AG04450 (cell line): ENCODE data around the gene ECE2. TPM values are rescaled to one million over a fixed set of nuclear protein-coding genes. Genes with fewer than 3 reads are reported as not detected.
"Not testable (repeated sequence)": the region's sequence is repeated elsewhere in the genome, so short reads cannot be mapped to it uniquely, and the experiment has no call there.

Experiments used
- CTCF ChIA-PET: fragments of 300-600, 350-600 bp; formaldehyde crosslinking; extraction: SDS; loops from one replicate; lab custom pipeline; 2022; ENCODE audit warnings: antibody characterized with exemption, inconsistent platforms; lab: Charles Lee
- POLR2A ChIA-PET: fragments of 350-600 bp; formaldehyde crosslinking; extraction: SDS; loops from one replicate; lab custom pipeline; 2021; ENCODE audit warnings: antibody characterized with exemption, inconsistent platforms; lab: Yijun Ruan, JAX
- DNase-seq: peaks from one replicate; pipeline ENCODE4 v3.0.0-alpha.2; 2011; ENCODE audit warnings: low read depth, low spot score
- H3K27ac ChIP-seq: one replicate; pipeline ENCODE4 v1.5.1; 2012; ENCODE audit warnings: low read depth, low read length, control low read depth
- H3K27me3 ChIP-seq: one replicate; pipeline ENCODE4 v1.6.0; 2012; ENCODE audit warnings: low read length; ENCODE audit not compliant: control insufficient read depth, insufficient read depth
- H3K4me3 ChIP-seq: 2 replicates; pipeline ENCODE4 v1.5.1; 2011; ENCODE audit warnings: mild to moderate bottlenecking, low read depth, low read length, control low read depth
- H3K9me3 ChIP-seq: 2 replicates; pipeline ENCODE4 v1.5.1; 2012; ENCODE audit warnings: low read length; ENCODE audit not compliant: control insufficient read depth, insufficient read depth
- CTCF ChIP-seq: IDR thresholded peaks from 2 replicates; pipeline ENCODE4 v1.5.1; 2011; ENCODE audit warnings: low read depth, low read length, control low read depth, inconsistent platforms
- polyA plus RNA-seq: library from polyadenylated mRNA; depleted of rRNA; stranded (reverse); fragments of >200 nt; gene quantifications from 2 replicates; pipeline ENCODE4 v1.2.3, GENCODE V29; 2011

ECE2 gene
- polyA plus RNA-seq, 1 experiment = not detected

GRCh38 chr3:184337399-184337714 lies 61.5 kb downstream of the ECE2 start, which contains the start of gene FAM131A:
TSS of gene FAM131A (plus strand) at chr3:184337600. CDS start at chr3:184337631, 31 bp downstream.
- no peaks in the 10 kb centered on the region; the same call in 1 of the 2 replicates for H3K9me3 ChIP-seq
- POLR2A ChIA-PET = interaction anchor here (1.2 to 1.5 kb wide), 4 partner anchors 8 to 22 kb away, joined by 3 to 10 read pairs (median 4); no protein-coding TSS in a partner anchor
- peak within 1 kb of the TSS; percentile 69 for H3K4me3 ChIP-seq
- CTCF ChIA-PET = interaction anchor here (1.0 kb wide), 1 partner anchor 14 kb away, joined by 3 read pairs; no protein-coding TSS in a partner anchor
- peak within 1 kb of the TSS; percentile 92 for H3K27ac ChIP-seq
- no peak for TF ChIP-seq CTCF
- DNase-seq = no peak
- H3K27me3 ChIP-seq = no peaks in the 10 kb centered on the region

- no peak for TF ChIP-seq CTCF
- peak overlapping the region; percentile 92 for H3K27ac ChIP-seq
- no peak for DNase-seq
- no peaks in the 10 kb centered on the region for H3K27me3 ChIP-seq
- ChIA-PET CTCF (interaction anchor here (0.6 to 1.0 kb wide), 2 partner anchors 13 to 421 kb away, joined by 3 read pairs; no protein-coding TSS in a partner anchor), POLR2A (interaction anchor here (0.9 to 1.5 kb wide), 4 partner anchors 8 to 22 kb away, joined by 3 to 10 read pairs (median 4); no protein-coding TSS in a partner anchor)
- peak overlapping the region; percentile 25; the same call in 1 of the 2 replicates for H3K4me3 ChIP-seq
- H3K9me3 ChIP-seq = no peaks in the 10 kb centered on the region; the same call in 1 of the 2 replicates
These were observed 62.2 kb downstream of the ECE2 start for GRCh38 chr3:184337981-184338380.

- Histone ChIP-seq H3K27ac (peak overlapping the region; percentile 92), H3K27me3 (no peaks in the 10 kb centered on the region), H3K4me3 (peak overlapping the region; percentile 52), H3K9me3 (no peaks in the 10 kb centered on the region; the same call in 1 of the 2 replicates)
- CTCF ChIA-PET = interaction anchor here (1.0 kb wide), 1 partner anchor 13 kb away, joined by 3 read pairs; no protein-coding TSS in a partner anchor
- POLR2A ChIA-PET = interaction anchor here (0.9 to 1.1 kb wide), 3 partner anchors 9 to 21 kb away, joined by 3 read pairs; no protein-coding TSS in a partner anchor
- DNase-seq = peak; percentile 51
- peak; percentile 28 for TF ChIP-seq CTCF
These were observed 62.7 kb downstream of the ECE2 start for GRCh38 chr3:184338511-184338945.

GRCh38 chr3:184339001-184339400 lies 63.2 kb downstream of the ECE2 start:
- ChIA-PET CTCF (no interaction called here), POLR2A (interaction anchor here (1.0 to 1.1 kb wide), 2 partner anchors 9 to 19 kb away, joined by 3 read pairs; no protein-coding TSS in a partner anchor)
- no peak for DNase-seq
- no peak for TF ChIP-seq CTCF
- Histone ChIP-seq H3K27ac (peak overlapping the region; percentile 39), H3K4me3 (peak overlapping the region; percentile 52), H3K27me3 (no peaks in the 10 kb centered on the region), H3K9me3 (no peaks in the 10 kb centered on the region; the same call in 1 of the 2 replicates)

GRCh38 chr3:184339451-184340135 lies 63.8 kb downstream of the ECE2 start:
- H3K4me3 ChIP-seq, H3K27ac ChIP-seq, H3K9me3 ChIP-seq, CTCF ChIA-PET, H3K27me3 ChIP-seq, DNase-seq: not testable (repeated sequence)
- POLR2A ChIA-PET = interaction anchor here (1.1 kb wide), 1 partner anchor 19 kb away, joined by 3 read pairs; no protein-coding TSS in a partner anchor
